HepG2 (cell line): ENCODE measurements around the gene PRKAR1B. TPM values are rescaled to one million over a fixed set of nuclear protein-coding genes. Genes with fewer than 3 reads are reported as not detected.

Source experiments
- ARNTL ChIP-seq: sonication (generic); formaldehyde crosslinking; IDR thresholded peaks from 2 replicates; pipeline ENCODE4 v1.4.0; 2020; ENCODE audit warnings: mild to moderate bottlenecking, missing genetic modification reagents
- ATF7 ChIP-seq, 2 experiments: fragments of 450-650 bp in 1 of 2; sonication (generic) in 1 of 2; formaldehyde crosslinking in 1 of 2; IDR thresholded peaks; 2 replicates each; pipeline versions ENCODE4 v1.4.0 to v1.6.1; 2016 to 2020; ENCODE audit warnings: antibody characterized with exemption in 1 of 2, mild to moderate bottlenecking in 1 of 2, missing genetic modification reagents in 1 of 2
- CBX1 ChIP-seq: IDR thresholded peaks from one replicate; pipeline ENCODE4 v1.6.1; 2016; ENCODE audit warnings: antibody characterized with exemption, low read depth
- HES4 ChIP-seq: sonication (generic); formaldehyde crosslinking; IDR thresholded peaks from 2 replicates; pipeline ENCODE4 v1.9.0; 2021; ENCODE audit warnings: mild to moderate bottlenecking, missing genetic modification reagents, borderline replicate concordance
- HOXA9 ChIP-seq: sonication (generic); formaldehyde crosslinking; IDR thresholded peaks from 2 replicates; pipeline ENCODE4 v1.8.1; 2022; ENCODE audit warnings: missing genetic modification reagents, mild to moderate bottlenecking, moderate library complexity, borderline replicate concordance
- IRX3 ChIP-seq: sonication (generic); formaldehyde crosslinking; IDR thresholded peaks from 2 replicates; pipeline ENCODE4 v1.8.1; 2023; ENCODE audit warnings: mild to moderate bottlenecking, low read depth, missing genetic modification reagents, borderline replicate concordance
- MEIS1 ChIP-seq: sonication (generic); formaldehyde crosslinking; IDR thresholded peaks from 2 replicates; pipeline ENCODE4 v1.9.0; 2021; ENCODE audit warnings: mild to moderate bottlenecking, missing genetic modification reagents, moderate library complexity, borderline replicate concordance
- MLX ChIP-seq: IDR thresholded peaks from 2 replicates; pipeline ENCODE4 v1.6.1; 2016
- NBN ChIP-seq: fragments of 450-650 bp; conservative IDR thresholded peaks from 2 replicates; pipeline ENCODE4 v1.6.1; 2017
- NPAS2 ChIP-seq: sonication (generic); formaldehyde crosslinking; IDR thresholded peaks from 2 replicates; pipeline ENCODE4 v1.8.0; 2022; ENCODE audit warnings: mild to moderate bottlenecking, missing genetic modification reagents, borderline replicate concordance
- PRPF4 ChIP-seq: fragments of 200-400 bp; formaldehyde crosslinking; IDR thresholded peaks from 2 replicates; pipeline ENCODE4 v1.6.1; 2016; ENCODE audit warnings: low read length, low read depth; ENCODE audit not compliant: poor library complexity, severe bottlenecking
- SOX13 ChIP-seq, 3 experiments: fragments of 450-650 bp in 1 of 3; sonication (generic) in 1 of 3; formaldehyde crosslinking in 1 of 3; IDR thresholded peaks in 2 of 3; conservative IDR thresholded peaks in 1 of 3; 2 replicates each; pipeline versions ENCODE4 v1.5.0 to v1.6.1; 2016 to 2020; ENCODE audit warnings: antibody characterized with exemption in 1 of 3, mild to moderate bottlenecking in 1 of 3, missing compliant biosample characterization in 1 of 3, missing genetic modification reagents in 1 of 3, moderate library complexity in 1 of 3
- ZNF432 ChIP-seq: sonication (generic); formaldehyde crosslinking; IDR thresholded peaks from 2 replicates; pipeline ENCODE4 v1.5.0; 2020; ENCODE audit warnings: missing genetic modification reagents, mild to moderate bottlenecking, borderline replicate concordance
- ZNF451 ChIP-seq: sonication (generic); formaldehyde crosslinking; IDR thresholded peaks from 2 replicates; pipeline ENCODE4 v1.5.0; 2020; ENCODE audit warnings: mild to moderate bottlenecking, missing genetic modification reagents
- ZNF577 ChIP-seq: sonication (generic); formaldehyde crosslinking; IDR thresholded peaks from 2 replicates; pipeline ENCODE4 v1.4.0; 2020; ENCODE audit warnings: mild to moderate bottlenecking, low read depth, missing genetic modification reagents, borderline replicate concordance
- ZNF644 ChIP-seq: IDR thresholded peaks from 2 replicates; pipeline ENCODE4 v1.6.1; 2016; ENCODE audit warnings: low read depth
- ZNF691 ChIP-seq: sonication (generic); formaldehyde crosslinking; IDR thresholded peaks from 2 replicates; pipeline ENCODE4 v1.4.0; 2020; ENCODE audit warnings: missing genetic modification reagents, low read depth, mild to moderate bottlenecking, borderline replicate concordance
- ZNF749 ChIP-seq: sonication (generic); formaldehyde crosslinking; IDR thresholded peaks from 2 replicates; pipeline ENCODE4 v1.8.0; 2022; ENCODE audit warnings: mild to moderate bottlenecking, missing genetic modification reagents, moderate library complexity, borderline replicate concordance
- ZNF775 ChIP-seq: sonication (generic); formaldehyde crosslinking; IDR thresholded peaks from 2 replicates; pipeline ENCODE4 v1.4.0; 2020; ENCODE audit warnings: missing genetic modification reagents, mild to moderate bottlenecking, moderate library complexity, borderline replicate concordance
- polyA plus RNA-seq, 8 experiments: library from polyadenylated mRNA; depleted of rRNA in 3 of 8; stranded (reverse) in 7 of 8; unstranded in 1 of 8; fragments of >200 nt; fragmentation: Illumina TruSeq in 4 of 8; extraction: Trizol in 4 of 8; gene quantifications; 2 replicates each; pipeline versions ENCODE4 v1.2.1 to v1.2.3, GENCODE V29; 2011 to 2016; ENCODE audit warnings: low read depth in 4 of 8, missing spikeins in 1 of 8, mixed read lengths in 1 of 8; ENCODE audit not compliant: insufficient read depth in 1 of 8
- total RNA-seq, 5 experiments: library from RNA; depleted of rRNA; stranded (reverse); fragments of >200 nt; fragmentation: Illumina TruSeq; extraction: Trizol; gene quantifications; 2 replicates each; pipeline ENCODE4 v1.2.3, GENCODE V29; 2016; ENCODE audit warnings: low read depth in 1 of 5
- TF ChIP-seq, protein P1 (sequence below): sonication (generic); formaldehyde crosslinking; IDR thresholded peaks from 2 replicates; pipeline ENCODE4 v1.4.0; 2020; ENCODE audit warnings: mild to moderate bottlenecking, missing genetic modification reagents
- TF ChIP-seq, protein P2 (sequence below): sonication (generic); formaldehyde crosslinking; IDR thresholded peaks from 2 replicates; pipeline ENCODE4 v1.4.0; 2020; ENCODE audit warnings: missing genetic modification reagents
- TF ChIP-seq, protein P3 (sequence below): sonication (generic); formaldehyde crosslinking; IDR thresholded peaks from 2 replicates; pipeline ENCODE4 v1.4.0; 2020; ENCODE audit warnings: missing genetic modification reagents; ENCODE audit errors: not compliant biosample characterization

PRKAR1B gene
- total and polyA plus RNA-seq, 2 of the 13 experiments (the other 11 are each of a cell fraction or from before 2014, with no cell fraction given), result 7.9 to 28.2 TPM

DNA sequence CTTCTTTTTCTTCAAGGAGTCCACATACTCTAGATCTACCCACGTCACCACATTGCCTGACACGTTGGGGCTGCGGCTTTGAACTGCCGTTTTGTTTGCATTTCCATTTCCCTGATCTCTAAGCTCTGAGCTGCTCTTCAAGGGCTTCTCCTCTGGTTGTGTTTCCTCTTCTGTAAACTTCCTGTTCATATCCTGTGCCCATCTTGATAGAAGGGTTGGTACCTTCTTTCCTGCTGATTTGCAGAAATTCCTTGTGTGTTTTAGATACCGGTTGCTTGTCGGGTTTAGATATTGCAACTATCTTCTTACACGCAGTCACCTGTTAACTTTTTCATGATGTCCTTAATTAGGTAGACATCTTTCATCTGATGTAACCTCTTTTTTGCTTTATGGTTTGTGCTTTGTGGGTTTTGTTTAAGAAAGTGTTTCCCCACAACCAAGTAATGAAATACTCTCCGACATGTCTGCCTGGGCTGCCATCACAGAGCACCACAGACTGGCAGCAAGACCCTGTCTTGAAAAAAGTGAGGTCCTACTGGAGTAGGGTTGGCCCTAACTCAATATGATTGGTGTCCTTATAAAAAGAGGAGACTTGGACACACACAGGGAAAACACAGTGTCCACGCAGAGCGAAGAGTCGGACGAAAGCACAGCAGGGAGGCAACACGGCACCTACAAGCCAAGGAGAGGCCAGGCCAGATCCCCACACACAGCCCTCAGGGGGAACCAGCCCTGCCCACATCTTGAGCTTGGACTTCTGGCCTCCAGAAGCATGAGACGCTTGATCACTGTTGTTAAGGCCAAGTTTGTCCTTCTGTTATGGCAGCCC lies 108.3 kb downstream of the PRKAR1B start (continued):
- TF ChIP-seq SOX13 (IDR thresholded peaks at IDR 0.05) (no peak), SOX13 (CRISPR knock-in tag; conservative IDR thresholded peaks at IDR 0.05 in 1 of 2, IDR thresholded peaks at IDR 0.05 in 1 of 2) (peak in 1 of 2 experiments; percentile 57; a peak in 1 of 4 replicates), ZNF451 (CRISPR knock-in tag) (no peak), ZNF775 (CRISPR knock-in tag) (no peak), ATF7 (IDR thresholded peaks at IDR 0.05) (no peak), ATF7 (CRISPR knock-in tag; IDR thresholded peaks at IDR 0.05) (no peak), ZNF644 (no peak), NBN (no peak), ZNF749 (CRISPR knock-in tag) (no peak), PRPF4 (no peak), ZNF691 (CRISPR knock-in tag) (no peak), CBX1 (no peak), ARNTL (CRISPR knock-in tag) (0 out of 2 replicates have a peak, but pooled peaks have one; percentile 17), IRX3 (no peak), NPAS2 (CRISPR knock-in tag) (no peak), HES4 (CRISPR knock-in tag) (no peak), MLX (CRISPR knock-in tag) (no peak), HOXA9 (no peak), ZNF432 (no peak), MEIS1 (CRISPR knock-in tag) (no peak), ZNF577 (CRISPR knock-in tag) (no peak)
- TF ChIP-seq, protein P1, sequence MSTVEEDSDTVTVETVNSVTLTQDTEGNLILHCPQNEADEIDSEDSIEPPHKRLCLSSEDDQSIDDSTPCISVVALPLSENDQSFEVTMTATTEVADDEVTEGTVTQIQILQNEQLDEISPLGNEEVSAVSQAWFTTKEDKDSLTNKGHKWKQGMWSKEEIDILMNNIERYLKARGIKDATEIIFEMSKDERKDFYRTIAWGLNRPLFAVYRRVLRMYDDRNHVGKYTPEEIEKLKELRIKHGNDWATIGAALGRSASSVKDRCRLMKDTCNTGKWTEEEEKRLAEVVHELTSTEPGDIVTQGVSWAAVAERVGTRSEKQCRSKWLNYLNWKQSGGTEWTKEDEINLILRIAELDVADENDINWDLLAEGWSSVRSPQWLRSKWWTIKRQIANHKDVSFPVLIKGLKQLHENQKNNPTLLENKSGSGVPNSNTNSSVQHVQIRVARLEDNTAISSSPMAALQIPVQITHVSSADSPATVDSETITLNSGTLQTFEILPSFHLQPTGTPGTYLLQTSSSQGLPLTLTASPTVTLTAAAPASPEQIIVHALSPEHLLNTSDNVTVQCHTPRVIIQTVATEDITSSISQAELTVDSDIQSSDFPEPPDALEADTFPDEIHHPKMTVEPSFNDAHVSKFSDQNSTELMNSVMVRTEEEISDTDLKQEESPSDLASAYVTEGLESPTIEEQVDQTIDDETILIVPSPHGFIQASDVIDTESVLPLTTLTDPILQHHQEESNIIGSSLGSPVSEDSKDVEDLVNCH, result no peak
- TF ChIP-seq, protein P2, sequence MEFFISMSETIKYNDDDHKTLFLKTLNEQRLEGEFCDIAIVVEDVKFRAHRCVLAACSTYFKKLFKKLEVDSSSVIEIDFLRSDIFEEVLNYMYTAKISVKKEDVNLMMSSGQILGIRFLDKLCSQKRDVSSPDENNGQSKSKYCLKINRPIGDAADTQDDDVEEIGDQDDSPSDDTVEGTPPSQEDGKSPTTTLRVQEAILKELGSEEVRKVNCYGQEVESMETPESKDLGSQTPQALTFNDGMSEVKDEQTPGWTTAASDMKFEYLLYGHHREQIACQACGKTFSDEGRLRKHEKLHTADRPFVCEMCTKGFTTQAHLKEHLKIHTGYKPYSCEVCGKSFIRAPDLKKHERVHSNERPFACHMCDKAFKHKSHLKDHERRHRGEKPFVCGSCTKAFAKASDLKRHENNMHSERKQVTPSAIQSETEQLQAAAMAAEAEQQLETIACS (CRISPR knock-in tag), result no peak
- TF ChIP-seq, protein P3, sequence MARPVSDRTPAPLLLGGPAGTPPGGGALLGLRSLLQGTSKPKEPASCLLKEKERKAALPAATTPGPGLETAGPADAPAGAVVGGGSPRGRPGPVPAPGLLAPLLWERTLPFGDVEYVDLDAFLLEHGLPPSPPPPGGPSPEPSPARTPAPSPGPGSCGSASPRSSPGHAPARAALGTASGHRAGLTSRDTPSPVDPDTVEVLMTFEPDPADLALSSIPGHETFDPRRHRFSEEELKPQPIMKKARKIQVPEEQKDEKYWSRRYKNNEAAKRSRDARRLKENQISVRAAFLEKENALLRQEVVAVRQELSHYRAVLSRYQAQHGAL, result no peak
